ENCODE results near the gene WNK2. TPM values are rescaled to one million over a fixed set of nuclear protein-coding genes. Genes with fewer than 3 reads are reported as not detected.

Gene WNK2
- total RNA-seq, 1 experiment from 2014 or later: 0.07 TPM

- BruUV-seq (replicated peaks): no TSS peak
- ChIA-PET POLR2A (no interaction called here), CTCF (interaction anchor here (2.6 kb wide), 1 partner anchor 15 kb away, joined by 12 read pairs; no protein-coding TSS in a partner anchor)
- H3K27ac Mint-ChIP-seq (ENCODE audit: low read depth, unreplicated experiment): no peak overlapping the region
- DNase-seq (ENCODE audit: unreplicated experiment): no peak
- peaks cover 52% of the 10 kb centered on the region for H3K27me3 Mint-ChIP-seq (ENCODE audit: insufficient read depth, unreplicated experiment)
- no peaks in the 10 kb centered on the region for H3K4me1 Mint-ChIP-seq (ENCODE audit: insufficient read depth, unreplicated experiment)
- no peaks in the 10 kb centered on the region for H3K36me3 Mint-ChIP-seq (ENCODE audit: insufficient read depth, unreplicated experiment)
- H3K4me3 Mint-ChIP-seq (ENCODE audit: unreplicated experiment): no peak overlapping the region
- intact Hi-C loops (cut with micrococcal nuclease): no loop called here
- TF ChIP-seq CTCF (IDR thresholded peaks at IDR 0.05; ENCODE audit: unreplicated experiment): no peak
- no peaks in the 10 kb centered on the region for H3K9me3 Mint-ChIP-seq (ENCODE audit: unreplicated experiment)
Observed at GRCh38 chr9:93287593-93287992, 103.7 kb downstream of the WNK2 start.

GRCh38 chr9:93288341-93288740, 104.4 kb downstream of the WNK2 start:
- H3K4me1 Mint-ChIP-seq (ENCODE audit: insufficient read depth, unreplicated experiment): no peaks in the 10 kb centered on the region
- peaks cover 47% of the 10 kb centered on the region for H3K27me3 Mint-ChIP-seq (ENCODE audit: insufficient read depth, unreplicated experiment)
- H3K4me3 Mint-ChIP-seq (ENCODE audit: unreplicated experiment): no peak overlapping the region
- DNase-seq (ENCODE audit: unreplicated experiment): no peak
- intact Hi-C loops (cut with micrococcal nuclease): no loop called here
- H3K36me3 Mint-ChIP-seq (ENCODE audit: insufficient read depth, unreplicated experiment): no peaks in the 10 kb centered on the region
- H3K9me3 Mint-ChIP-seq (ENCODE audit: unreplicated experiment): no peaks in the 10 kb centered on the region
- TF ChIP-seq CTCF (IDR thresholded peaks at IDR 0.05; ENCODE audit: unreplicated experiment): no peak
- ChIA-PET CTCF (interaction anchor here (2.6 kb wide), 1 partner anchor 15 kb away, joined by 12 read pairs; no protein-coding TSS in a partner anchor), POLR2A (no interaction called here)
- no peak overlapping the region for H3K27ac Mint-ChIP-seq (ENCODE audit: low read depth, unreplicated experiment)
- BruUV-seq (replicated peaks): no TSS peak

GRCh38 chr9:93288891-93289883, 105.2 kb downstream of the WNK2 start:
- no peaks in the 10 kb centered on the region for H3K9me3 Mint-ChIP-seq (ENCODE audit: unreplicated experiment)
- no peak for TF ChIP-seq CTCF (IDR thresholded peaks at IDR 0.05; ENCODE audit: unreplicated experiment)
- intact Hi-C loops (cut with micrococcal nuclease): no loop called here
- no peaks in the 10 kb centered on the region for H3K4me1 Mint-ChIP-seq (ENCODE audit: insufficient read depth, unreplicated experiment)
- CTCF ChIA-PET: interaction anchor here (2.6 kb wide), 1 partner anchor 14 kb away, joined by 12 read pairs; no protein-coding TSS in a partner anchor
- peak; percentile 60 for DNase-seq (ENCODE audit: unreplicated experiment)
- POLR2A ChIA-PET: interaction anchor here (0.6 kb wide), 1 partner anchor 127 kb away, joined by 3 read pairs; no protein-coding TSS in a partner anchor
- H3K27ac Mint-ChIP-seq (ENCODE audit: low read depth, unreplicated experiment): no peak overlapping the region
- BruUV-seq (replicated peaks): no TSS peak
- no peak overlapping the region for H3K4me3 Mint-ChIP-seq (ENCODE audit: unreplicated experiment)
- no peaks in the 10 kb centered on the region for H3K36me3 Mint-ChIP-seq (ENCODE audit: insufficient read depth, unreplicated experiment)
- H3K27me3 Mint-ChIP-seq (ENCODE audit: insufficient read depth, unreplicated experiment): peaks cover 47% of the 10 kb centered on the region

Data from MCF 10A (cell line).